Subcutaneous abdominal adipose tissue (tissue), 5 donors: ENCODE measurements around the gene NOC2L.

Source experiments
- H3K27ac ChIP-seq: one replicate; pipeline ENCODE4 v1.7.0; 2013; ENCODE audit warnings: low read depth, mild to moderate bottlenecking, inconsistent platforms, low read length, moderate library complexity
- H3K27me3 ChIP-seq, 5 donors: one replicate each; pipeline ENCODE4 v1.7.0; 2013; ENCODE audit warnings: low read length in 5 of 5, inconsistent platforms in 1 of 5; ENCODE audit not compliant: control insufficient read depth in 5 of 5, insufficient read depth in 4 of 5
- H3K36me3 ChIP-seq, 5 donors: one replicate each; pipeline ENCODE4 v1.7.0; 2013; ENCODE audit warnings: low read length in 5 of 5; ENCODE audit not compliant: control insufficient read depth in 5 of 5, insufficient read depth in 5 of 5
- H3K4me1 ChIP-seq, 5 donors: one replicate each; pipeline ENCODE4 v1.7.0; 2013; ENCODE audit warnings: low read length in 5 of 5, mild to moderate bottlenecking in 3 of 5, moderate library complexity in 1 of 5; ENCODE audit not compliant: control insufficient read depth in 5 of 5, insufficient read depth in 5 of 5
- H3K4me3 ChIP-seq, 5 donors: one replicate each; pipeline ENCODE4 v1.7.0; 2013; ENCODE audit warnings: low read length in 5 of 5, low read depth in 1 of 5
- H3K9ac ChIP-seq, 5 donors: one replicate each; pipeline ENCODE4 v1.7.0; 2013; ENCODE audit warnings: low read length in 5 of 5, mild to moderate bottlenecking in 4 of 5, moderate library complexity in 3 of 5
- H3K9me3 ChIP-seq, 5 donors: one replicate each; pipeline ENCODE4 v1.7.0; 2013; ENCODE audit warnings: low read length in 5 of 5; ENCODE audit not compliant: control insufficient read depth in 5 of 5
- donor health status: healthy.
- donor health status: healthy.
- donor health status: healthy.
- donor health status: healthy.
- donor health status: healthy.

The NOC2L gene

DNA sequence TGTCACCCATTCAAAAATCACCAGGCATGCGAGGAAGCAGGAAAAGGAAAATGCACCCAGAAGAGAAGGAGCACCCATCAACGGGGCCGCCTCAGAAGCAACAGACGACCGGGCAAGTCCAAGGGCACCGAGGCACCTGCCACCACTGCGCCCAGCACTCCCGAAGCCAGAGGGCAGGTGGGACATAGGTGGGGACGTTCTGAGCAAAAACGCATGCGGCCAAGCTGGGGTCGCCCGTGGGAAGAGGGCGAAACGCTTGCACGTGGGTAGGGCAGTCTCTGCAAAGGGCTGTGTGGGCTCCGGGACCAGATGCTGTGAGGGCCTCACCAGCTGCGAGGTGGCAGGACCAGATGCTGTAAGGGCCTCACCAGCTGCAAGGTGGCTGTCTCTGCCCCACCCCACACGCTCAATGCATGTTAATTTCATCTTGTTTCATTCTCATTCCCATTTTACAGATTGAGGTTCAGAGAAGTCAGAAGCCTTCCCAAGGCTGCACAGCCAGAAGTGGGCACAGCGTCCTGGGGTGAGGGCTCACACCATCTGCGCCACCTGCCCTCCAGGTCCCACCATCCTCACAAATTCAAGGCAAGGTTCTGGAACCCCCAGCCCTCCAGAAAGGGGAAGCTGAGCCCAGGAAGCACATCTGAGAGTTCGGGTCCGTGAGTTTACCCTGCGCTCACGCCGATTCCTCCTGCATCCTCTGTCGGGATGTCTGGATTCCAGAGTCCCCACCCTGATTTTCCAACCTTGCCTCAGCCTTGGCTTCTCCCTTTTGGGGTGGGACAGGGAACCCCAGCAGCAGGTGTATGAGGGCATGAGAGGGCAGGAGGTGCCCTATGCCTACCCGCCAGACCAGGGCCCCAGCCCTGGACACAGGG, 43.5 kb downstream of the NOC2L start:
- Histone ChIP-seq H3K36me3 (no peaks in the 10 kb centered on the region), H3K9ac (no peak overlapping the region), H3K4me1 (peaks cover 0 to 4% (median 2%) of the 10 kb centered on the region in 5 donors), H3K4me3 (no peak overlapping the region), H3K27ac (no peak overlapping the region), H3K9me3 (no peaks in the 10 kb centered on the region), H3K27me3 (peaks cover 75 to 91% (median 84%) of the 10 kb centered on the region in 5 donors)

DNA sequence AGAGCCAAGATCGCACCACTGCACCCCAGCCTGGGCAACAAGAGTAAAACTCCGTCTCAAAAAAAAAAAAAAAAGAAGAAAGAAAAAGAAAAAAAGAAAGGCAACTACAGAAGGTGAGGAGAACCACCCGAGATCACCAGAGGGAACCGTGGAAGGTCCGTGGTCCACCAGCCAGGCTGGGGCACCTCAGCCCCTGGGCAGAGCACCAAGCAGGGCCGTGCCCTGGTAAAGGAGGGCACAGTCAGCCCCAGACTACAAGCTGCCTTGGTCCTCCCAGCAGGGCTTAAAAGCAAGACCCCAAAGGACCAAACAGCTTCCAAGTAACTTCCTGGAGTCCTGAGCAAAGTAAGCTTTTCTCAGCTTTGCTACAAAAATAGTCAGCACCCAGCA, 44.2 kb downstream of the NOC2L start:
- Histone ChIP-seq H3K4me1 (no peaks in the 10 kb centered on the region), H3K36me3 (no peaks in the 10 kb centered on the region), H3K27me3 (peaks cover 74 to 89% (median 83%) of the 10 kb centered on the region in 5 donors), H3K9ac (no peak overlapping the region), H3K9me3 (no peaks in the 10 kb centered on the region), H3K4me3 (no peak overlapping the region), H3K27ac (no peak overlapping the region)

DNA sequence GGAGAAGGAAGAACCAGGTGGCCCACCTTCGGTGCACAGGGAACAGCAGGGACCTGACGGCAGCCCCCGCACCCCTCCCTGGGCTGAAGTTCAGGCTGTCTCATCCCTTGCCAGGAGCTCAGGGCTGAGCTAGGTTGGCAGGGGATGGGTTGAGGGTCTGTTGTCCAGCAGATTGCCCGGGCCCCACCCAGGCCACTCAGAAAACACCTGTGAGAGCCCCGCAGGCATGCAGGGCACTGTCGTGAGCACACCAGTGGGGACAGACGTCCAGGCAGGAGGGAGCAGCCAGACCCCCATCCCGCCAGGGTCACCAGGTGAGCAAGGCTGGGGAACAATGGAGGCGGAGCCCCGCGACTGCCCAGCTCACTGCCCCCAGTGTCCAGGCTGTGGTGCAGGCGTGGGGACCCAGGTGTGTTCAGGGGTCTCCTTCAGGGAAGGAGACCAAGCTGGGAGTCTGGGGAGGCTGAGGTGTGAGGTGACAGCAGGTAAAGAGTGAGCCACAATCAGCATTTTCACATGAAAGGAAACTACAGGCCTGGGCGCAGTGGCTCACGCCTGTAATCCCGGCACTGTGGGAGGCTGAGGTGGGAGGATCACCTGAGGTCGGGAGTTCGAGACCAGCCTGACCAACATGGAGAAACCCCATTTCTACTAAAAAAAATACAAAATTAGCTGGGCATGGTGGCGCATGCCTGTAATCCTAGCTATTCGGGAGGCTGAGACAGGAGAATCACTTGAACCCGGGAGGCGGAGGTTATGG, 44.7 kb downstream of the NOC2L start:
- H3K27ac ChIP-seq = no peak overlapping the region
- H3K36me3 ChIP-seq = no peaks in the 10 kb centered on the region
- no peaks in the 10 kb centered on the region for H3K4me1 ChIP-seq
- no peaks in the 10 kb centered on the region for H3K9me3 ChIP-seq
- H3K27me3 ChIP-seq = peaks cover 69 to 84% (median 77%) of the 10 kb centered on the region in 5 donors
- H3K4me3 ChIP-seq = no peak overlapping the region
- no peak overlapping the region for H3K9ac ChIP-seq

GRCh38 chr1:913491-914130, 45.4 kb downstream of the NOC2L start:
- no peak overlapping the region for H3K9ac ChIP-seq
- no peaks in the 10 kb centered on the region for H3K9me3 ChIP-seq
- no peak overlapping the region for H3K27ac ChIP-seq
- H3K4me1 ChIP-seq = no peaks in the 10 kb centered on the region
- H3K4me3 ChIP-seq = no peak overlapping the region
- no peaks in the 10 kb centered on the region for H3K36me3 ChIP-seq
- peaks cover 62 to 77% (median 70%) of the 10 kb centered on the region in 5 donors for H3K27me3 ChIP-seq

DNA sequence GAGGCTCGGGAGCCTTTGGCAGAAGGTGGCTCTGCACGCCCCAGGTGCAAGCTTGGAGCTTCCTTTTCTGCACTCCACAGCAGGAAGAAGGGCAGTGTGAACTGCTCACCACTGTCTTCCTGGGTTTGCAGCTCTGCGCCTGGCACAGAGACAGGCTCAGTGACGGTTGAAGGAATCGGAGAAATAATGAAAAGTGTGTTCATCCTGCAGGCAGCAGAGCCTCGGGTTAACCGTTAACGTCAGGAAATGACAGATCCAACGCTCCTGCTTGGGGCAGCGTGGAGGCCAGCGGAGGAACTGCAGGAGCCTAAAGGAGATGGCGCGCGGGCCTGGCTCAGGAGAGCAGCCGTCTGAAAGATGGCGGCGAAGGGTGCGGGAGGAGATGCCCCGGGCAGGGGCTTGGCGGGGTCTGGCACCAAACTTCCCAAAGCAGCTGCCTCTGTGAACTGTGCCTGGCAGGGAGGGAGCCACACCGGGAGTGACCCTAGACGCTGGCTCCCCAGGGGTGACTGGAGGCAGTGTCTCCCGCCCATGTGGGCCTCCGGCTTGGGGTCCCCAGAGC, 46.2 kb downstream of the NOC2L start:
- Histone ChIP-seq H3K27me3 (peaks cover 54 to 72% (median 62%) of the 10 kb centered on the region in 5 donors), H3K27ac (no peak overlapping the region), H3K4me1 (no peaks in the 10 kb centered on the region), H3K4me3 (no peak overlapping the region), H3K9ac (no peak overlapping the region), H3K9me3 (no peaks in the 10 kb centered on the region), H3K36me3 (no peaks in the 10 kb centered on the region)

DNA sequence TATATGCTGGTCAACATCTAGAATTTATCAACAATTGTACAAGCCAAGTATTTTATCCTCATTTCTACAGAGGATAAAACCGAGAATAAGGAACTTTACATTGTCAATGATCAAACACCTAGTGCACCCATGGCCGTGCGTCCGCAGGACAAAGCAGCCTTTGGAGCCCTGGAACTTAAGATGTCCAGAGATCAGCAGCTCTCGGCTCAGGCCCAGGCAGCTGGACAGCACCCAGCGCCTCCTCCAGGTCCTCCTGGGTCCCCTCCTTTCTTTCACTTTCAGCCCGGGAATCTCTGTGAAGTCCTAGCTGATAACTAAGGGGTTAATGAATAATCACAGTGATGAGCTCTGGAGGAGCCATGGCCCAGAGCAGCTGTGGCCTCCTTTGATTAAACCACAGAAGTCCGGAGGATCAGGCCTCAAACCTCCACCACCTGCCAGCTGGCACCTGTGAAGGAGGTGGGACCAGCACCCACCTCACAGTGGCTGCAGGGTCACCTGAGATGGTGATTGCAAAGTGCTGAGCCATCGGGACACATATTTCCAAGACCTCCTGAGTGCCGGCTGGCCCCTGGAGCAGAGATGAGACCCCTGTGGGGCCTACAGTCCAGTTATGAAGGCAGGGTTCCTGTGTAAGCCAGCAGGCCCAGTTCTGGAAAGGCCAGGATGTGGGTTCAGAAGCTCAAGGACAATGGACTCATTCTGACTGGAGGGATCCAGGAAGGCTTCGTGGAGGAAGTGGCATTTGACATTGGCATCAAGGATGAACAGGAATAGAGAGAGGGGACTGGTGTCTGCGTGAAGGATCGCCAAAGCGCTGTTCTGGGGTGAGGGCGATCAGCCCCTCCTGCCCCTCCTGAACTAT, 46.9 kb downstream of the NOC2L start:
- Histone ChIP-seq H3K9me3 (no peaks in the 10 kb centered on the region), H3K4me3 (no peak overlapping the region), H3K4me1 (no peaks in the 10 kb centered on the region), H3K27me3 (peaks cover 48 to 68% (median 55%) of the 10 kb centered on the region in 5 donors), H3K9ac (no peak overlapping the region), H3K27ac (no peak overlapping the region), H3K36me3 (no peaks in the 10 kb centered on the region)

- peaks cover 0 to 9% (median 0%) of the 10 kb centered on the region in 5 donors for H3K4me1 ChIP-seq
- H3K27ac ChIP-seq = no peak overlapping the region
- H3K9me3 ChIP-seq = no peaks in the 10 kb centered on the region
- H3K27me3 ChIP-seq = peaks cover 44 to 64% (median 53%) of the 10 kb centered on the region in 5 donors
- no peak overlapping the region for H3K4me3 ChIP-seq
- no peaks in the 10 kb centered on the region for H3K36me3 ChIP-seq
- no peak overlapping the region for H3K9ac ChIP-seq
Measured at GRCh38 chr1:910881-911721, 48.0 kb downstream of the NOC2L start.

DNA sequence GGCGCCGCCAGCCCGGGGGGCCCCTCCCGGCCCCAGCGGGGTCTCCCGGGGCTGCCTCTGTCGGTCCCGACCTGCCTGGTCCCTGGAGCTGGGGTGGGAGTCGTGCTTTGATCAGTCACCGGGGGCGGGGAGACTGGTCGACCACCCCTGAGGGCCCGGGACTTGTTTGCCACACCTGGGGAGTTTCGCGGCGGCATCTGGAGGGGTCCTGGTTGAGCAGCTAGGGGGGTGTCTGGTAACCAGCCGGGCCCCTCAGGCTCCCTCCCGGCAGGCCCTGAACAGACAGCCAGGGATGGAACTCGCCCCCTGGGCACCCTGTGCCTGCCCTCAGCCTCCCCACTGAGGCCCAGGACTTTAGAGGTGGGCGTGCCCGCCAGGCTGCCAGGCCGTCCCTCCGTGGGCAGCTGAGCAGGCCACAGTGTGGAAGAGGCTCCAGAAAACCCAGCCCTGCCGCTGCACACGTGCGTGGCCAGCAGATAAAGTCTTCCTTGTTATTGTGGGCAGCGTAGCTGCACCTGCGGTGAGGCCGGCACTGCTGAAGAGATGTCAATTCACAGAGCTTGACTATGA, 48.7 kb downstream of the NOC2L start:
- H3K4me3 ChIP-seq = no peak overlapping the region
- H3K4me1 ChIP-seq = peaks cover 0 to 15% (median 3%) of the 10 kb centered on the region in 5 donors
- H3K27me3 ChIP-seq = peaks cover 39 to 60% (median 51%) of the 10 kb centered on the region in 5 donors

More for the DNA sequence above, 48.7 kb downstream of the NOC2L start:
- no peak overlapping the region for H3K27ac ChIP-seq
- no peaks in the 10 kb centered on the region for H3K9me3 ChIP-seq
- H3K36me3 ChIP-seq = no peaks in the 10 kb centered on the region
- no peak overlapping the region for H3K9ac ChIP-seq
